ENCODE results near the gene RTN4R. TPM values are rescaled to one million over a fixed set of nuclear protein-coding genes. Genes with fewer than 3 reads are reported as not detected.

Gene RTN4R
- total RNA-seq, 1 experiment from 2014 or later, result 11.1 TPM

GRCh38 chr22:20241579-20242392 is 26.3 kb downstream of the RTN4R start:
- CTCF ChIA-PET, result no interaction called here
- Mint-ChIP-seq H3K27ac (ENCODE audit: unreplicated experiment) (no peak overlapping the region), H3K9me3 (ENCODE audit: unreplicated experiment) (no peaks in the 10 kb centered on the region), H3K27me3 (ENCODE audit: insufficient read depth, unreplicated experiment) (no peaks in the 10 kb centered on the region), H3K36me3 (ENCODE audit: insufficient read depth, unreplicated experiment) (no peaks in the 10 kb centered on the region), H3K4me3 (ENCODE audit: unreplicated experiment) (no peak overlapping the region), H3K4me1 (ENCODE audit: low read depth, unreplicated experiment) (no peaks in the 10 kb centered on the region)
- H3K9me3 ChIP-seq, result no peaks in the 10 kb centered on the region
- H3K36me3 ChIP-seq (ENCODE audit: control insufficient read depth, insufficient read depth, low read length), result no peaks in the 10 kb centered on the region
- POLR2A ChIA-PET, result no interaction called here
- H3K27me3 ChIP-seq (replicated peaks; ENCODE audit: control insufficient read depth, insufficient read depth, low read length), result no peaks in the 10 kb centered on the region
- H3K4me1 ChIP-seq, result 0 out of 2 replicates have a peak, but pooled peaks cover 4% of the 10 kb centered on the region
- no peak overlapping the region for H3K4me3 ChIP-seq (ENCODE audit: low read depth, low read length)
- BruUV-seq (replicated peaks), result no TSS peak
- TF ChIP-seq CTCF (IDR thresholded peaks at IDR 0.05; ENCODE audit: insufficient read depth in 1 of 2, low read depth in 1 of 2, low read length in 1 of 2, severe bottlenecking in 1 of 2, unreplicated experiment in 1 of 2), result no peak
- intact Hi-C loops (cut with micrococcal nuclease; ENCODE audit: unreplicated experiment), result no loop called here
- no peak for DNase-seq

GRCh38 chr22:20240900-20241299 is 27.2 kb downstream of the RTN4R start:
- no TSS peak for BruUV-seq (replicated peaks)
- Histone ChIP-seq H3K4me1 (0 out of 2 replicates have a peak, but pooled peaks cover 4% of the 10 kb centered on the region), H3K9me3 (no peaks in the 10 kb centered on the region), H3K4me3 (ENCODE audit: low read depth, low read length) (no peak overlapping the region), H3K36me3 (ENCODE audit: control insufficient read depth, insufficient read depth, low read length) (no peaks in the 10 kb centered on the region), H3K27me3 (replicated peaks; ENCODE audit: control insufficient read depth, insufficient read depth, low read length) (no peaks in the 10 kb centered on the region)
- POLR2A ChIA-PET, result no interaction called here
- no peak for DNase-seq
- intact Hi-C loops (cut with micrococcal nuclease; ENCODE audit: unreplicated experiment), result no loop called here
- no peaks in the 10 kb centered on the region for H3K4me1 Mint-ChIP-seq (ENCODE audit: low read depth, unreplicated experiment)
- no peaks in the 10 kb centered on the region for H3K36me3 Mint-ChIP-seq (ENCODE audit: insufficient read depth, unreplicated experiment)
- CTCF ChIA-PET, result no interaction called here
- no peak overlapping the region for H3K27ac Mint-ChIP-seq (ENCODE audit: unreplicated experiment)
- H3K9me3 Mint-ChIP-seq (ENCODE audit: unreplicated experiment), result no peaks in the 10 kb centered on the region
- no peak for TF ChIP-seq CTCF (IDR thresholded peaks at IDR 0.05; ENCODE audit: insufficient read depth in 1 of 2, low read depth in 1 of 2, low read length in 1 of 2, severe bottlenecking in 1 of 2, unreplicated experiment in 1 of 2)
- no peaks in the 10 kb centered on the region for H3K27me3 Mint-ChIP-seq (ENCODE audit: insufficient read depth, unreplicated experiment)
- no peak overlapping the region for H3K4me3 Mint-ChIP-seq (ENCODE audit: unreplicated experiment)

DNA sequence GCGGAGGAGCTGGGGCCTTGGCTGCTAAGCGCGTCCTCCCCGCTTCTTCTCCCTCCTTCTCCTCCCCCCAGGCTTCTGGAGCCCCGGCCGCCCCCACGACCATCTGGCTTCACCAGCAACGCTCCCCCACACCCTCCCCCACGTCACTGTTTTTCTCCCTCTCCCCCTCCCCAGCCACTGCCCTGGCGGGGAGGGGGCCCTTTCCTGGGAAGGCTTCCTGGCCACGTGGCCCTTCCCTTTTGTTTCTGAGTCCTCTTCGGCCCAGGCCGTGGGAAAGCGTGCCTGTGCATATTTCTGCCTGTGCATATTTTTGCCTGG is 27.7 kb downstream of the RTN4R start:
- Histone ChIP-seq H3K36me3 (ENCODE audit: control insufficient read depth, insufficient read depth, low read length) (no peaks in the 10 kb centered on the region), H3K27me3 (replicated peaks; ENCODE audit: control insufficient read depth, insufficient read depth, low read length) (no peaks in the 10 kb centered on the region), H3K4me1 (0 out of 2 replicates have a peak, but pooled peaks cover 1% of the 10 kb centered on the region), H3K9me3 (no peaks in the 10 kb centered on the region), H3K4me3 (ENCODE audit: low read depth, low read length) (no peak overlapping the region)
- TF ChIP-seq CTCF (IDR thresholded peaks at IDR 0.05; ENCODE audit: insufficient read depth in 1 of 2, low read depth in 1 of 2, low read length in 1 of 2, severe bottlenecking in 1 of 2, unreplicated experiment in 1 of 2), result no peak
- no peaks in the 10 kb centered on the region for H3K4me1 Mint-ChIP-seq (ENCODE audit: low read depth, unreplicated experiment)
- no peaks in the 10 kb centered on the region for H3K36me3 Mint-ChIP-seq (ENCODE audit: insufficient read depth, unreplicated experiment)
- intact Hi-C loops (cut with micrococcal nuclease; ENCODE audit: unreplicated experiment), result no loop called here
- ChIA-PET POLR2A (no interaction called here), CTCF (no interaction called here)
- no peaks in the 10 kb centered on the region for H3K9me3 Mint-ChIP-seq (ENCODE audit: unreplicated experiment)
- BruUV-seq (replicated peaks), result no TSS peak
- no peak overlapping the region for H3K27ac Mint-ChIP-seq (ENCODE audit: unreplicated experiment)
- no peak for DNase-seq
- H3K4me3 Mint-ChIP-seq (ENCODE audit: unreplicated experiment), result no peak overlapping the region
- no peaks in the 10 kb centered on the region for H3K27me3 Mint-ChIP-seq (ENCODE audit: insufficient read depth, unreplicated experiment)

All from Caco-2 (cell line).